NCI-H1092 (cell line): ENCODE data around the gene GLE1.

ENCODE experiments used
- DNase-seq: peaks from one replicate; lab custom pipeline; 2025; lab: John Stamatoyannopoulos, UW

GLE1 gene

GRCh38 chr9:128504485-128505413 lies at the start of gene GLE1:
TSS of gene GLE1 (plus strand) at chr9:128504719. CDS start at chr9:128504806, 87 bp downstream.
- DNase-seq, result peak; percentile 92

GRCh38 chr9:128454991-128455390 lies 49.5 kb upstream of the GLE1 start:
- no peak for DNase-seq

- peak; percentile 98 for DNase-seq
Measured at GRCh38 chr9:128455849-128456612, 48.5 kb upstream of the GLE1 start, which contains the start of gene ODF2. TSS of gene ODF2 (plus strand) at chr9:128456006. CDS start at chr9:128456092, 86 bp downstream.

GRCh38 chr9:128456613-128457061 lies 47.9 kb upstream of the GLE1 start:
- peak; percentile 66 for DNase-seq

GRCh38 chr9:128457207-128457606 lies 47.3 kb upstream of the GLE1 start:
- no peak for DNase-seq

GRCh38 chr9:128459011-128459410 lies 45.5 kb upstream of the GLE1 start:
- DNase-seq, result no peak

- no peak for DNase-seq
Measured at GRCh38 chr9:128469070-128469469, 35.4 kb upstream of the GLE1 start.

- DNase-seq, result no peak
Measured at GRCh38 chr9:128470560-128470959, 34.0 kb upstream of the GLE1 start.

- DNase-seq, result no peak
Measured at GRCh38 chr9:128473104-128473503, 31.4 kb upstream of the GLE1 start.

GRCh38 chr9:128475867-128476266 lies 28.7 kb upstream of the GLE1 start:
- no peak for DNase-seq

GRCh38 chr9:128479262-128479661 lies 25.3 kb upstream of the GLE1 start:
- no peak for DNase-seq

- DNase-seq, result no peak
Measured at GRCh38 chr9:128481561-128481960, 23.0 kb upstream of the GLE1 start.

GRCh38 chr9:128482186-128482585 lies 22.3 kb upstream of the GLE1 start:
- DNase-seq, result no peak

- no peak for DNase-seq
Measured at GRCh38 chr9:128484686-128485413, 19.7 kb upstream of the GLE1 start.

- no peak for DNase-seq
Measured at GRCh38 chr9:128485414-128485855, 19.1 kb upstream of the GLE1 start.

GRCh38 chr9:128486201-128486600 lies 18.3 kb upstream of the GLE1 start:
- no peak for DNase-seq

GRCh38 chr9:128493424-128493823 lies 11.1 kb upstream of the GLE1 start:
- no peak for DNase-seq

- peak; percentile 68 for DNase-seq
Measured at GRCh38 chr9:128494108-128494745, 10.3 kb upstream of the GLE1 start.

- no peak for DNase-seq
Measured at GRCh38 chr9:128494746-128495129, 9.8 kb upstream of the GLE1 start.

GRCh38 chr9:128495296-128495695 lies 9.2 kb upstream of the GLE1 start:
- DNase-seq, result no peak

- no peak for DNase-seq
Measured at GRCh38 chr9:128495804-128496417, 8.6 kb upstream of the GLE1 start.
